K562 (cell line): ENCODE data around the gene EYA3. TPM values are rescaled to one million over a fixed set of nuclear protein-coding genes. Genes with fewer than 3 reads are reported as not detected.

Experiments
- CBFA2T2 ChIP-seq: fragments of 450-650 bp; conservative IDR thresholded peaks from 2 replicates; pipeline ENCODE4 v1.6.1; 2017; ENCODE audit warnings: mild to moderate bottlenecking
- CCAR2 ChIP-seq: fragments of 200-400 bp; formaldehyde crosslinking; IDR thresholded peaks from 2 replicates; pipeline ENCODE4 v1.6.1; 2017; ENCODE audit warnings: mild to moderate bottlenecking, low read depth, low read length
- DACH1 ChIP-seq: fragments of 450-650 bp; IDR thresholded peaks from 2 replicates; pipeline ENCODE4 v1.6.1; 2018; ENCODE audit not compliant: partially characterized antibody
- FOXM1 ChIP-seq, 2 experiments: fragments of 450-650 bp in 1 of 2; sonication (generic) in 1 of 2; formaldehyde crosslinking in 1 of 2; IDR thresholded peaks; 2 replicates each; pipeline versions ENCODE4 v1.6.1 to v1.9.0; 2017 to 2022; ENCODE audit warnings: low read depth in 2 of 2, mild to moderate bottlenecking in 2 of 2, missing genetic modification reagents in 1 of 2, moderate library complexity in 1 of 2
- FOXP1 ChIP-seq: sonication (generic); formaldehyde crosslinking; IDR thresholded peaks from 2 replicates; pipeline ENCODE4 v1.8.0; 2022; ENCODE audit warnings: mild to moderate bottlenecking, missing genetic modification reagents
- GABPA ChIP-seq: fragments of 200-800 bp; sonication (Bioruptor generic); conservative IDR thresholded peaks from 2 replicates; pipeline ENCODE4 v1.6.1; 2016; ENCODE audit warnings: low read depth, missing genetic modification characterization, missing compliant biosample characterization
- JUND ChIP-seq, 2 experiments: IDR thresholded peaks; 2 replicates in 1 of 2; 3 replicates in 1 of 2; pipeline ENCODE4 v1.6.1; 2011; ENCODE audit warnings: borderline replicate concordance in 2 of 2, low read depth in 2 of 2, low read length in 2 of 2, improper control_type of control experiment in 1 of 2, missing biosample characterization in 1 of 2, missing genetic modification characterization in 1 of 2, missing genetic modification reagents in 1 of 2
- KAT8 ChIP-seq: fragments of 450-650 bp; IDR thresholded peaks from 2 replicates; pipeline ENCODE4 v1.6.1; 2016; ENCODE audit warnings: low read depth, mild to moderate bottlenecking
- L3MBTL2 ChIP-seq: fragments of 450-650 bp; IDR thresholded peaks from 2 replicates; pipeline ENCODE4 v1.6.1; 2016; ENCODE audit warnings: mild to moderate bottlenecking, moderate library complexity
- LEF1 ChIP-seq: fragments of 450-650 bp; IDR thresholded peaks from 2 replicates; pipeline ENCODE4 v1.6.1; 2016; ENCODE audit warnings: mild to moderate bottlenecking
- MAFF ChIP-seq: IDR thresholded peaks from 2 replicates; pipeline ENCODE4 v1.6.1; 2012; ENCODE audit warnings: low read length, improper control_type of control experiment
- MECOM ChIP-seq: fragments of 250-450 bp; sonication (Bioruptor Pico); IDR thresholded peaks from 2 replicates; pipeline ENCODE4 v1.8.0; 2022; ENCODE audit warnings: inconsistent platforms
- MEF2A ChIP-seq: IDR thresholded peaks from 2 replicates; pipeline ENCODE4 v1.6.1; 2011; ENCODE audit warnings: low read depth, mild to moderate bottlenecking, low read length, moderate library complexity; ENCODE audit not compliant: control insufficient read depth
- MEF2D ChIP-seq: conservative IDR thresholded peaks from 2 replicates; pipeline ENCODE4 v1.6.1; 2016; ENCODE audit warnings: low read depth, missing genetic modification characterization, missing compliant biosample characterization
- MEIS2 ChIP-seq: fragments of 450-650 bp; IDR thresholded peaks from 2 replicates; pipeline ENCODE4 v1.6.1; 2014; ENCODE audit warnings: mild to moderate bottlenecking; ENCODE audit not compliant: partially characterized antibody
- NR1H2 ChIP-seq: sonication (generic); formaldehyde crosslinking; IDR thresholded peaks from 2 replicates; pipeline ENCODE4 v1.4.0; 2020; ENCODE audit warnings: mild to moderate bottlenecking, missing genetic modification reagents
- PKNOX1 ChIP-seq: fragments of 450-650 bp; IDR thresholded peaks from 2 replicates; pipeline ENCODE4 v1.6.1; 2016
- POLR2A ChIP-seq: fragments of 450-650 bp; conservative IDR thresholded peaks from 2 replicates; pipeline ENCODE4 v1.6.1; 2016
- RBM25 ChIP-seq: fragments of 200-400 bp; formaldehyde crosslinking; IDR thresholded peaks from 2 replicates; pipeline ENCODE4 v1.6.1; 2018; ENCODE audit warnings: low read length, low read depth, moderate library complexity; ENCODE audit not compliant: severe bottlenecking
- SMARCE1 ChIP-seq: fragments of 450-650 bp; IDR thresholded peaks from 2 replicates; pipeline ENCODE4 v1.7.1; 2016; ENCODE audit warnings: mild to moderate bottlenecking
- TAL1 ChIP-seq: fragments of 450-650 bp; IDR thresholded peaks from 2 replicates; pipeline ENCODE4 v1.6.1; 2016; ENCODE audit warnings: mild to moderate bottlenecking
- THRA ChIP-seq: fragments of 450-650 bp; IDR thresholded peaks from 2 replicates; pipeline ENCODE4 v1.6.1; 2017; ENCODE audit warnings: mild to moderate bottlenecking, moderate library complexity
- THRAP3 ChIP-seq: fragments of 450-650 bp; IDR thresholded peaks from 2 replicates; pipeline ENCODE4 v1.6.1; 2016; ENCODE audit warnings: mild to moderate bottlenecking, inconsistent platforms, borderline replicate concordance
- ZNF395 ChIP-seq: fragments of 200-800 bp; sonication (Bioruptor generic); IDR thresholded peaks from 2 replicates; pipeline ENCODE4 v1.6.1; 2017; ENCODE audit warnings: missing genetic modification characterization, missing compliant biosample characterization
- ZNF511 ChIP-seq: sonication (generic); formaldehyde crosslinking; IDR thresholded peaks from 2 replicates; pipeline ENCODE4 v1.8.0; 2022; ENCODE audit warnings: mild to moderate bottlenecking, missing genetic modification reagents
- polyA plus RNA-seq, 8 experiments: library from polyadenylated mRNA; depleted of rRNA in 4 of 8; stranded (reverse) in 5 of 8; unstranded in 3 of 8; fragments of >200 nt; fragmentation: Nextera tagmentation in 2 of 8; fragmentation: Illumina TruSeq in 1 of 8; extraction: Ambion mirVana in 2 of 8; extraction: Trizol in 1 of 8; gene quantifications; 2 replicates each; pipeline versions ENCODE4 v1.2.1 to v1.2.3, GENCODE V29; 2011 to 2014; ENCODE audit warnings: inconsistent platforms in 1 of 8, missing spikeins in 1 of 8
- total RNA-seq, 7 experiments: library from RNA; depleted of rRNA in 6 of 7; stranded (reverse); fragments of >200 nt in 6 of 7; fragmentation: Illumina TruSeq in 2 of 7; extraction: Trizol in 2 of 7; gene quantifications; 2 replicates each; pipeline versions ENCODE4 v1.2.1 to v1.2.3, GENCODE V29; 2011 to 2021; ENCODE audit warnings: low replicate concordance in 1 of 7

EYA3 gene
- total and polyA plus RNA-seq, 9 of the 15 experiments (the other 6 are each of a cell fraction or from before 2014, with no cell fraction given): 21.7 to 64.0 (median 43.6) TPM

- TF ChIP-seq ZNF395 (CRISPR knock-in tag) (no peak), FOXP1 (CRISPR knock-in tag) (no peak), MEF2A (peak; percentile 26; the same call in 1 of the 2 replicates), MECOM (0 out of 2 replicates have a peak, but pooled peaks have one; percentile 38), PKNOX1 (peak; percentile 46; the same call in 1 of the 2 replicates), ZNF511 (CRISPR knock-in tag) (no peak), CCAR2 (no peak), GABPA (0 out of 2 replicates have a peak, but pooled peaks have one; percentile 17), L3MBTL2 (no peak), SMARCE1 (peak; percentile 78), THRA (no peak), FOXM1 (IDR thresholded peaks at IDR 0.05; ENCODE audit: low read depth) (0 out of 2 replicates have a peak, but pooled peaks have one; percentile 7), FOXM1 (CRISPR knock-in tag; IDR thresholded peaks at IDR 0.05; ENCODE audit: low read depth) (no peak), NR1H2 (CRISPR knock-in tag) (no peak), THRAP3 (0 out of 2 replicates have a peak, but pooled peaks have one; percentile 64), MAFF (no peak), RBM25 (no peak), TAL1 (0 out of 2 replicates have a peak, but pooled peaks have one; percentile 3), JUND (IDR thresholded peaks at IDR 0.05; ENCODE audit: borderline replicate concordance, low read depth, low read length) (0 out of 2 replicates have a peak, but pooled peaks have one; percentile 28), JUND (tag; IDR thresholded peaks at IDR 0.05; ENCODE audit: borderline replicate concordance, low read depth, low read length) (no peak), MEF2D (tag) (0 out of 2 replicates have a peak, but pooled peaks have one; percentile 26), LEF1 (peak; percentile 43; the same call in 1 of the 2 replicates), CBFA2T2 (no peak), MEIS2 (peak; percentile 90), DACH1 (peak; percentile 64), POLR2A (no peak), KAT8 (no peak)
Observed at GRCh38 chr1:28066393-28067154, 21.8 kb downstream of the EYA3 start (continued).
